Measurements from ENCODE around the gene CRK.

DNA sequence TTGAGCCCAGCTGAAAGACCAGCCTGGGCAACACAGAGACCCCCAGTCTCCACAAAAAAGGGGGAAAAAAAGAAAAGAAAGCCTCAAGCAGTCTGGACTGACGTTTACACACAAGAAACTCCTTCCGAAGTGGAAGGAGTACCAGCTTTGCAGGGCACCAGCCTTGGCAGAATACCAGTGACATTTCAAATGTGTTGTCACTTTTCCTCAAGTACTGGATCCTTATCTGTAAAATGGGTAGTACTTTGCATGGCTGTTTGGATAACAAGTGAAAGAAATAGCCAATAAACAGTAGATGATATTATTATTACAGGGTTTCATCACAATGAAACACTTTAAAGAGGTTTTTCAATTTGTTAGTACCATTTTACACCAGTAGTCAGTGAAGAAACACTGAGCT lies 70.2 kb downstream of the CRK start:
- TF ChIP-seq, protein P1, sequence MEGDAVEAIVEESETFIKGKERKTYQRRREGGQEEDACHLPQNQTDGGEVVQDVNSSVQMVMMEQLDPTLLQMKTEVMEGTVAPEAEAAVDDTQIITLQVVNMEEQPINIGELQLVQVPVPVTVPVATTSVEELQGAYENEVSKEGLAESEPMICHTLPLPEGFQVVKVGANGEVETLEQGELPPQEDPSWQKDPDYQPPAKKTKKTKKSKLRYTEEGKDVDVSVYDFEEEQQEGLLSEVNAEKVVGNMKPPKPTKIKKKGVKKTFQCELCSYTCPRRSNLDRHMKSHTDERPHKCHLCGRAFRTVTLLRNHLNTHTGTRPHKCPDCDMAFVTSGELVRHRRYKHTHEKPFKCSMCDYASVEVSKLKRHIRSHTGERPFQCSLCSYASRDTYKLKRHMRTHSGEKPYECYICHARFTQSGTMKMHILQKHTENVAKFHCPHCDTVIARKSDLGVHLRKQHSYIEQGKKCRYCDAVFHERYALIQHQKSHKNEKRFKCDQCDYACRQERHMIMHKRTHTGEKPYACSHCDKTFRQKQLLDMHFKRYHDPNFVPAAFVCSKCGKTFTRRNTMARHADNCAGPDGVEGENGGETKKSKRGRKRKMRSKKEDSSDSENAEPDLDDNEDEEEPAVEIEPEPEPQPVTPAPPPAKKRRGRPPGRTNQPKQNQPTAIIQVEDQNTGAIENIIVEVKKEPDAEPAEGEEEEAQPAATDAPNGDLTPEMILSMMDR (IDR thresholded peaks at IDR 0.05), result no peak
- no peak for TF ChIP-seq POLR2AphosphoS5 (IDR thresholded peaks at IDR 0.05)
- no peak for TF ChIP-seq POLR2A (IDR thresholded peaks at IDR 0.05; ENCODE audit: low read depth)
